GM12878 (cell line): ENCODE data around the gene ATL2. TPM values are rescaled to one million over a fixed set of nuclear protein-coding genes. Genes with fewer than 3 reads are reported as not detected.

Experiments
- ATAC-seq: fragments of 200-7000 bp; cut with Tn5 transposase; 3 replicates; pipeline ENCODE4 v1.9.1; 2020; ENCODE audit warnings: mild to moderate bottlenecking, moderate library complexity
- BruUV-seq: library from RNA; stranded (reverse); fragments of 400-500 nt; replicated peaks from 2 replicates; lab custom pipeline; 2021; lab: Mats Ljungman, UMichigan
- CTCF ChIA-PET: fragments of 300-600 bp; sonication (Branson Sonifier 250); formaldehyde crosslinking; extraction: SDS; loops from one replicate; lab custom pipeline; 2021; ENCODE audit warnings: inconsistent platforms; lab: Yijun Ruan, JAX
- POLR2A ChIA-PET: fragments of 350-600 bp; formaldehyde crosslinking; extraction: SDS; loops from one replicate; lab custom pipeline; 2021; ENCODE audit warnings: inconsistent platforms; lab: Charles Lee
- RAD21 ChIA-PET: fragments of 300-600 bp; sonication (Branson Sonifier 250); formaldehyde crosslinking; loops from one replicate; lab custom pipeline; 2023; ENCODE audit warnings: antibody characterized with exemption; ENCODE audit not compliant: unreplicated experiment; lab: Charles Lee
- SMC1A ChIA-PET: fragments of 300-600 bp; sonication (Branson Sonifier 250); formaldehyde crosslinking; loops from one replicate; lab custom pipeline; 2023; ENCODE audit not compliant: unreplicated experiment, uncharacterized antibody; lab: Charles Lee
- DNase-seq: peaks from one replicate; pipeline ENCODE4 v3.0.0-alpha.2; 2011; ENCODE audit warnings: low read depth, low spot score
- FAIRE-seq: peaks from 3 replicates; lab custom pipeline; 2011; peaks lifted over from hg19 to GRCh38; lab: Jason Lieb, UNC
- H2AFZ ChIP-seq: 2 replicates; pipeline ENCODE4 v1.6.0; 2011; ENCODE audit warnings: low read depth, low read length, control low read depth; ENCODE audit not compliant: control insufficient read depth
- H3K27ac ChIP-seq: 2 replicates; pipeline ENCODE4 v1.5.1; 2011; ENCODE audit warnings: control low read depth; ENCODE audit not compliant: control insufficient read depth, insufficient read depth
- H3K27me3 ChIP-seq, 2 experiments: replicated peaks in 1 of 2; 2 replicates each; pipeline versions ENCODE4 v1.6.0 to v1.6.1; 2011; ENCODE audit warnings: low read length in 1 of 2; ENCODE audit not compliant: control insufficient read depth in 2 of 2, insufficient read depth in 2 of 2
- H3K36me3 ChIP-seq, 2 experiments: 2 replicates each; pipeline ENCODE4 v1.5.1; 2011; ENCODE audit warnings: low read length in 1 of 2; ENCODE audit not compliant: control insufficient read depth in 2 of 2, insufficient read depth in 2 of 2
- H3K4me1 ChIP-seq: 2 replicates; pipeline ENCODE4 v1.6.1; 2011; ENCODE audit warnings: mild to moderate bottlenecking, low read length, moderate library complexity, mixed read lengths; ENCODE audit not compliant: control insufficient read depth, insufficient read depth
- H3K4me2 ChIP-seq: 2 replicates; pipeline ENCODE4 v1.6.0; 2011; ENCODE audit warnings: control low read depth; ENCODE audit not compliant: control insufficient read depth, insufficient read depth
- H3K4me3 ChIP-seq: fragments of 200-600 bp; sonication (generic); 2 replicates; pipeline ENCODE4 v1.5.1; 2016
- H3K79me2 ChIP-seq: 2 replicates; pipeline ENCODE4 v1.6.0; 2011; ENCODE audit warnings: low read length; ENCODE audit not compliant: control insufficient read depth, insufficient read depth
- H3K9ac ChIP-seq: 2 replicates; pipeline ENCODE4 v1.8.0; 2011; ENCODE audit warnings: low read length, control low read depth, mixed read lengths; ENCODE audit not compliant: control insufficient read depth, insufficient read depth
- H3K9me3 ChIP-seq: replicated peaks from 3 replicates; pipeline ENCODE4 v1.5.1; 2011; ENCODE audit warnings: mild to moderate bottlenecking, low read length; ENCODE audit not compliant: control insufficient read depth, insufficient read depth
- H4K20me1 ChIP-seq: 2 replicates; pipeline ENCODE4 v1.6.0; 2011; ENCODE audit not compliant: control insufficient read depth, insufficient read depth
- CBX3 ChIP-seq: fragments of 200-600 bp; sonication (generic); IDR thresholded peaks from 2 replicates; pipeline ENCODE4 v1.6.1; 2016; ENCODE audit warnings: low read depth, borderline replicate concordance
- FOS ChIP-seq: IDR thresholded peaks from 3 replicates; pipeline ENCODE4 v1.6.1; 2011; ENCODE audit warnings: borderline replicate concordance; ENCODE audit not compliant: insufficient read length; ENCODE audit errors: extremely low read depth
- JUND ChIP-seq: IDR thresholded peaks from 2 replicates; pipeline ENCODE4 v1.6.1; 2012; ENCODE audit warnings: low read depth, mild to moderate bottlenecking, low read length, improper control_type of control experiment, moderate library complexity
- KLF5 ChIP-seq: fragments of 450-650 bp; IDR thresholded peaks from 2 replicates; pipeline ENCODE4 v1.6.1; 2014; ENCODE audit warnings: mild to moderate bottlenecking; ENCODE audit not compliant: partially characterized antibody
- MXI1 ChIP-seq: fragments of 150-350 bp; IDR thresholded peaks from 2 replicates; pipeline ENCODE4 v1.6.1; 2011; ENCODE audit warnings: low read depth, mild to moderate bottlenecking, inconsistent platforms, low read length, improper control_type of control experiment
- NFIC ChIP-seq: IDR thresholded peaks from 2 replicates; pipeline ENCODE4 v1.6.1; 2012; ENCODE audit warnings: low read depth, mild to moderate bottlenecking, inconsistent platforms, low read length, moderate library complexity
- RCOR1 ChIP-seq: conservative IDR thresholded peaks from 2 replicates; pipeline ENCODE4 v1.6.1; 2012; ENCODE audit warnings: low read depth, low read length, improper control_type of control experiment
- RFX5 ChIP-seq: IDR thresholded peaks from 2 replicates; pipeline ENCODE4 v1.6.1; 2011; ENCODE audit warnings: low read depth, low read length, improper control_type of control experiment
- RUNX3 ChIP-seq: IDR thresholded peaks from 2 replicates; pipeline ENCODE4 v1.6.1; 2012; ENCODE audit warnings: low read length, inconsistent platforms
- SIX5 ChIP-seq: IDR thresholded peaks from 2 replicates; pipeline ENCODE4 v1.6.1; 2011; ENCODE audit warnings: mild to moderate bottlenecking, low read depth, low read length, moderate library complexity; ENCODE audit not compliant: severe bottlenecking
- in situ Hi-C: fragments of 300-500 bp; cut with MboI; formaldehyde crosslinking; loops from 9 replicates; pipeline ENCODE4 v1.14.3; 2018; ENCODE audit warnings: mixed read lengths
- intact Hi-C: fragments of 100-400 bp; cut with micrococcal nuclease; formaldehyde crosslinking; loops from one replicate; pipeline ENCODE4 v1.14.2; 2022; ENCODE audit not compliant: unreplicated experiment
- polyA plus RNA-seq, 11 experiments: library from polyadenylated mRNA; depleted of rRNA in 4 of 11; unstranded in 6 of 11; stranded (reverse) in 5 of 11; fragments of >200 nt; fragmentation: Nextera tagmentation in 4 of 11; fragmentation: Illumina TruSeq in 1 of 11; extraction: Ambion mirVana in 4 of 11; extraction: Trizol in 1 of 11; gene quantifications; 1 replicate in 1 of 11; 2 replicates in 10 of 11; pipeline versions ENCODE4 v1.2.1 to v1.2.3, GENCODE V29; 2011 to 2016; ENCODE audit warnings: inconsistent platforms in 2 of 11, missing spikeins in 2 of 11, low read depth in 1 of 11
- total RNA-seq, 4 experiments: library from RNA; depleted of rRNA in 3 of 4; stranded (reverse); fragments of >200 nt in 3 of 4; fragmentation: Illumina TruSeq in 1 of 4; extraction: Trizol in 1 of 4; gene quantifications; 2 replicates each; pipeline versions ENCODE4 v1.2.1 to v1.2.3, GENCODE V29; 2013 to 2021
- TF ChIP-seq, protein P1 (sequence below): fragments of 450-650 bp; IDR thresholded peaks from 2 replicates; pipeline ENCODE4 v1.6.1; 2014; ENCODE audit warnings: mild to moderate bottlenecking
- TF ChIP-seq, protein P2 (sequence below): fragments of 450-650 bp; formaldehyde crosslinking; IDR thresholded peaks from 2 replicates; pipeline ENCODE4 v1.5.0; 2022; ENCODE audit warnings: mild to moderate bottlenecking, missing genetic modification characterization
- TF ChIP-seq, protein P3 (sequence below): fragments of 450-650 bp; conservative IDR thresholded peaks from 2 replicates; pipeline ENCODE4 v1.6.1; 2017; ENCODE audit warnings: mild to moderate bottlenecking, moderate library complexity
- TF ChIP-seq, protein P4 (sequence below): fragments of 450-650 bp; IDR thresholded peaks from 2 replicates; pipeline ENCODE4 v1.6.1; 2018; ENCODE audit warnings: mild to moderate bottlenecking, low read depth, moderate library complexity; ENCODE audit not compliant: partially characterized antibody

Gene ATL2
- total and polyA plus RNA-seq, 10 of the 15 experiments (the other 5 are each of a cell fraction or from before 2014, with no cell fraction given), result 8.6 to 51.5 (median 41.8) TPM

DNA sequence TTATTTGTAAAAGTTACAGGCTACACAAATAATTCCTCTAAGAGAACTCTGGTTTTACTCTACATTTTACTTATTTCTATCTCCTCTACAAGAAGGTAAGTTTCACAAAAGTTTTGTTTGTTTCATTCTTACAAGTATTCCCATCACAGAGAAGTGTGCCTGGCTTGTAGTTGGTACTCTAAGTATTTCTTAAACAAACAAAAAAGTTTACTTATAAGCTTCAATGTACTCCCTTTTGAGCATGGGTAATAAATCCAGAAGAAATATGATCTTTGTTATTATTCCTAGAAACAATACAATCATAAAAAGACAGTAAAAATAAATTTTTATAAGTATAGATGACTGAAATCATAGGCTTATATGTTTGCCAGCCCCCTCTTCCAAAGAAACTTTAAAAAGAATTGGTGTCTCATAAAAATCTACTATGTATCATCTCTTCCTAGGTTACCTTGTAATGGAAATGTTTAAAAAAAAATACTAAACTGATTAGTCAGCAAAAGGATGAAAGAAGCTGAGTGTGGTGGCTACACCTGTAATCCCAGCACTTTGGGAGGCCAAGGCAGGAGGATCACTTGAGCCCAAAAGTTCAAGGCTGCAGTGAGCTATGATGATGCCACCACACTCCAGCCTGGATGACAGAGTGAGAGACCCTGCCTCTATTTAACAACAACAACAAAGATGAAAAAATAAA is 54.7 kb downstream of the ATL2 start:
- Histone ChIP-seq H2AFZ (no peak overlapping the region), H3K9ac (no peak overlapping the region), H3K27ac (no peak overlapping the region), H4K20me1 (no peaks in the 10 kb centered on the region), H3K9me3 (no peaks in the 10 kb centered on the region), H3K4me3 (no peak overlapping the region), H3K4me1 (no peaks in the 10 kb centered on the region), H3K4me2 (no peak overlapping the region), H3K79me2 (peaks cover 2% of the 10 kb centered on the region), H3K36me3 (peaks cover 0 to 2% of the 10 kb centered on the region in 2 experiments; a peak in 2 of 4 replicates), H3K27me3 (no peaks in the 10 kb centered on the region)
- in situ Hi-C loops (no loop called here), intact Hi-C loops (no loop called here)
- no peak for DNase-seq
- RAD21 ChIA-PET, result interaction anchor here (0.6 to 0.8 kb wide), 2 partner anchors 54 to 143 kb away, joined by 3 to 4 read pairs; no protein-coding TSS in a partner anchor
- no peak for FAIRE-seq
- CTCF ChIA-PET, result interaction anchor here (1.0 to 1.1 kb wide), 2 partner anchors 54 to 186 kb away, joined by 4 to 11 read pairs; no protein-coding TSS in a partner anchor
- BruUV-seq, result no TSS peak
- POLR2A ChIA-PET, result no interaction called here
- SMC1A ChIA-PET, result interaction anchor here (0.8 to 1.9 kb wide), 4 partner anchors 22 to 186 kb away, joined by 3 to 5 read pairs (median 4); no protein-coding TSS in a partner anchor
- ATAC-seq, result no peak
- TF ChIP-seq CBX3 (no peak), RCOR1 (no peak), NFIC (no peak), JUND (no peak), RUNX3 (no peak), MXI1 (no peak), KLF5 (no peak), FOS (no peak), RFX5 (no peak), SIX5 (no peak)
- TF ChIP-seq, protein P1, sequence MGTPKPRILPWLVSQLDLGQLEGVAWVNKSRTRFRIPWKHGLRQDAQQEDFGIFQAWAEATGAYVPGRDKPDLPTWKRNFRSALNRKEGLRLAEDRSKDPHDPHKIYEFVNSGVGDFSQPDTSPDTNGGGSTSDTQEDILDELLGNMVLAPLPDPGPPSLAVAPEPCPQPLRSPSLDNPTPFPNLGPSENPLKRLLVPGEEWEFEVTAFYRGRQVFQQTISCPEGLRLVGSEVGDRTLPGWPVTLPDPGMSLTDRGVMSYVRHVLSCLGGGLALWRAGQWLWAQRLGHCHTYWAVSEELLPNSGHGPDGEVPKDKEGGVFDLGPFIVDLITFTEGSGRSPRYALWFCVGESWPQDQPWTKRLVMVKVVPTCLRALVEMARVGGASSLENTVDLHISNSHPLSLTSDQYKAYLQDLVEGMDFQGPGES, result no peak
- TF ChIP-seq, protein P2, sequence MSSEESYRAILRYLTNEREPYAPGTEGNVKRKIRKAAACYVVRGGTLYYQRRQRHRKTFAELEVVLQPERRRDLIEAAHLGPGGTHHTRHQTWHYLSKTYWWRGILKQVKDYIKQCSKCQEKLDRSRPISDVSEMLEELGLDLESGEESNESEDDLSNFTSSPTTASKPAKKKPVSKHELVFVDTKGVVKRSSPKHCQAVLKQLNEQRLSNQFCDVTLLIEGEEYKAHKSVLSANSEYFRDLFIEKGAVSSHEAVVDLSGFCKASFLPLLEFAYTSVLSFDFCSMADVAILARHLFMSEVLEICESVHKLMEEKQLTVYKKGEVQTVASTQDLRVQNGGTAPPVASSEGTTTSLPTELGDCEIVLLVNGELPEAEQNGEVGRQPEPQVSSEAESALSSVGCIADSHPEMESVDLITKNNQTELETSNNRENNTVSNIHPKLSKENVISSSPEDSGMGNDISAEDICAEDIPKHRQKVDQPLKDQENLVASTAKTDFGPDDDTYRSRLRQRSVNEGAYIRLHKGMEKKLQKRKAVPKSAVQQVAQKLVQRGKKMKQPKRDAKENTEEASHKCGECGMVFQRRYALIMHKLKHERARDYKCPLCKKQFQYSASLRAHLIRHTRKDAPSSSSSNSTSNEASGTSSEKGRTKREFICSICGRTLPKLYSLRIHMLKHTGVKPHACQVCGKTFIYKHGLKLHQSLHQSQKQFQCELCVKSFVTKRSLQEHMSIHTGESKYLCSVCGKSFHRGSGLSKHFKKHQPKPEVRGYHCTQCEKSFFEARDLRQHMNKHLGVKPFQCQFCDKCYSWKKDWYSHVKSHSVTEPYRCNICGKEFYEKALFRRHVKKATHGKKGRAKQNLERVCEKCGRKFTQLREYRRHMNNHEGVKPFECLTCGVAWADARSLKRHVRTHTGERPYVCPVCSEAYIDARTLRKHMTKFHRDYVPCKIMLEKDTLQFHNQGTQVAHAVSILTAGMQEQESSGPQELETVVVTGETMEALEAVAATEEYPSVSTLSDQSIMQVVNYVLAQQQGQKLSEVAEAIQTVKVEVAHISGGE, result no peak
- TF ChIP-seq, protein P3, sequence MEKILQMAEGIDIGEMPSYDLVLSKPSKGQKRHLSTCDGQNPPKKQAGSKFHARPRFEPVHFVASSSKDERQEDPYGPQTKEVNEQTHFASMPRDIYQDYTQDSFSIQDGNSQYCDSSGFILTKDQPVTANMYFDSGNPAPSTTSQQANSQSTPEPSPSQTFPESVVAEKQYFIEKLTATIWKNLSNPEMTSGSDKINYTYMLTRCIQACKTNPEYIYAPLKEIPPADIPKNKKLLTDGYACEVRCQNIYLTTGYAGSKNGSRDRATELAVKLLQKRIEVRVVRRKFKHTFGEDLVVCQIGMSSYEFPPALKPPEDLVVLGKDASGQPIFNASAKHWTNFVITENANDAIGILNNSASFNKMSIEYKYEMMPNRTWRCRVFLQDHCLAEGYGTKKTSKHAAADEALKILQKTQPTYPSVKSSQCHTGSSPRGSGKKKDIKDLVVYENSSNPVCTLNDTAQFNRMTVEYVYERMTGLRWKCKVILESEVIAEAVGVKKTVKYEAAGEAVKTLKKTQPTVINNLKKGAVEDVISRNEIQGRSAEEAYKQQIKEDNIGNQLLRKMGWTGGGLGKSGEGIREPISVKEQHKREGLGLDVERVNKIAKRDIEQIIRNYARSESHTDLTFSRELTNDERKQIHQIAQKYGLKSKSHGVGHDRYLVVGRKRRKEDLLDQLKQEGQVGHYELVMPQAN, result no peak
- TF ChIP-seq, protein P4, sequence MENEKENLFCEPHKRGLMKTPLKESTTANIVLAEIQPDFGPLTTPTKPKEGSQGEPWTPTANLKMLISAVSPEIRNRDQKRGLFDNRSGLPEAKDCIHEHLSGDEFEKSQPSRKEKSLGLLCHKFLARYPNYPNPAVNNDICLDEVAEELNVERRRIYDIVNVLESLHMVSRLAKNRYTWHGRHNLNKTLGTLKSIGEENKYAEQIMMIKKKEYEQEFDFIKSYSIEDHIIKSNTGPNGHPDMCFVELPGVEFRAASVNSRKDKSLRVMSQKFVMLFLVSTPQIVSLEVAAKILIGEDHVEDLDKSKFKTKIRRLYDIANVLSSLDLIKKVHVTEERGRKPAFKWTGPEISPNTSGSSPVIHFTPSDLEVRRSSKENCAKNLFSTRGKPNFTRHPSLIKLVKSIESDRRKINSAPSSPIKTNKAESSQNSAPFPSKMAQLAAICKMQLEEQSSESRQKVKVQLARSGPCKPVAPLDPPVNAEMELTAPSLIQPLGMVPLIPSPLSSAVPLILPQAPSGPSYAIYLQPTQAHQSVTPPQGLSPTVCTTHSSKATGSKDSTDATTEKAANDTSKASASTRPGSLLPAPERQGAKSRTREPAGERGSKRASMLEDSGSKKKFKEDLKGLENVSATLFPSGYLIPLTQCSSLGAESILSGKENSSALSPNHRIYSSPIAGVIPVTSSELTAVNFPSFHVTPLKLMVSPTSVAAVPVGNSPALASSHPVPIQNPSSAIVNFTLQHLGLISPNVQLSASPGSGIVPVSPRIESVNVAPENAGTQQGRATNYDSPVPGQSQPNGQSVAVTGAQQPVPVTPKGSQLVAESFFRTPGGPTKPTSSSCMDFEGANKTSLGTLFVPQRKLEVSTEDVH, result no peak
